ENCODE results near the gene CATSPERD. TPM values are rescaled to one million over a fixed set of nuclear protein-coding genes. Genes with fewer than 3 reads are reported as not detected.

The CATSPERD gene
- total RNA-seq, 1 experiment from 2014 or later = not detected

- H2BK5ac ChIP-seq (ENCODE audit: insufficient read length, low read length) = no peak overlapping the region
- H2BK15ac ChIP-seq (ENCODE audit: low read depth, low read length) = no peak overlapping the region
- no peak overlapping the region for H3K23ac ChIP-seq (ENCODE audit: insufficient read length, low read depth, low read length)
- H3T11ph ChIP-seq (ENCODE audit: low read length) = no peak overlapping the region
- no peak overlapping the region for H4K91ac ChIP-seq (ENCODE audit: insufficient read length, low read depth, low read length)
- H3K4me1 ChIP-seq (ENCODE audit: insufficient read depth, low read length) = no peaks in the 10 kb centered on the region
- no peak overlapping the region for H4K8ac ChIP-seq (replicated peaks; ENCODE audit: insufficient read length, low read depth, low read length)
- H3K4me2 ChIP-seq (ENCODE audit: insufficient read depth, insufficient read length, low read length) = no peak overlapping the region
- no peak overlapping the region for H3K14ac ChIP-seq (ENCODE audit: insufficient read depth, low read length)
- no peak overlapping the region for H2AK5ac ChIP-seq (ENCODE audit: insufficient read length, low read length)
- H4K5ac ChIP-seq (ENCODE audit: insufficient read length, low read depth, low read length) = no peak overlapping the region
- Mint-ChIP-seq H3K9me3 (no peaks in the 10 kb centered on the region), H3K4me3 (no peak overlapping the region; a peak in 1 of 5 replicates), H3K36me3 (ENCODE audit: insufficient read depth in 1 of 3, low read depth in 3 of 3) (peaks cover 32 to 69% (median 56%) of the 10 kb centered on the region in 3 experiments), H3K27me3 (ENCODE audit: low read depth) (no peaks in the 10 kb centered on the region), H3K4me1 (peaks cover 8 to 10% of the 10 kb centered on the region in 2 experiments; a peak in 3 of 4 replicates), H3K27ac (no peak overlapping the region)
- peaks cover 18% of the 10 kb centered on the region; the same call in 1 of the 2 replicates for H3K79me2 ChIP-seq (ENCODE audit: insufficient read depth, low read length)
- no peak overlapping the region for H3K9ac ChIP-seq (ENCODE audit: extremely low read depth, insufficient read length, low read length)
- no peak overlapping the region for H2BK20ac ChIP-seq (ENCODE audit: low read depth, low read length, poor library complexity, severe bottlenecking)
- no peak for TF ChIP-seq CTCF (conservative IDR thresholded peaks at IDR 0.05)
- no peak for DNase-seq
- no CpG with 5 or more reads among the region's 9 CpGs for WGBS (ENCODE audit: extremely low coverage, insufficient read length, low lambda C conversion rate)
- no peaks in the 10 kb centered on the region for H4K20me1 ChIP-seq (ENCODE audit: control insufficient read depth, insufficient read depth, insufficient read length)
- no peaks in the 10 kb centered on the region for H3K9me3 ChIP-seq (ENCODE audit: control insufficient read depth, low read depth, low read length)
- H2BK120ac ChIP-seq (ENCODE audit: low read depth, low read length, poor library complexity, severe bottlenecking) = no peak overlapping the region
- no peaks in the 10 kb centered on the region for H3K27me3 ChIP-seq (ENCODE audit: insufficient read depth, low read length)
- H3K4ac ChIP-seq (ENCODE audit: low read depth, low read length) = no peak overlapping the region
- H2BK12ac ChIP-seq (ENCODE audit: insufficient read length, low read depth, low read length) = no peak overlapping the region
- no peak overlapping the region for H2AFZ ChIP-seq (ENCODE audit: low read length)
- H3K56ac ChIP-seq (ENCODE audit: insufficient read length, low read depth, low read length) = no peak overlapping the region
- H3K79me1 ChIP-seq (ENCODE audit: insufficient read depth, low read depth, low read length, poor library complexity, severe bottlenecking) = peaks cover 4% of the 10 kb centered on the region
- H3K27ac ChIP-seq (ENCODE audit: insufficient read length, low read depth, low read length) = no peak overlapping the region
- H3K23me2 ChIP-seq (ENCODE audit: insufficient read length, low read depth, low read length, poor library complexity, severe bottlenecking) = peaks cover 2% of the 10 kb centered on the region
- no peak overlapping the region for H3K18ac ChIP-seq (ENCODE audit: insufficient read length, low read depth, low read length)
These were observed 7.2 kb upstream of the CATSPERD start for GRCh38 chr19:5713228-5713627.

Measured in H9 (cell line).